Mesendoderm (in vitro differentiated cells): Measurements from ENCODE around the gene KIAA0753.

Experiments
- DNase-seq: peaks from one replicate; pipeline ENCODE4 v3.0.0; 2013
- H2AK5ac ChIP-seq: 2 replicates; pipeline ENCODE4 v1.6.1; 2013; ENCODE audit warnings: low read length, inconsistent platforms
- H2BK120ac ChIP-seq: 2 replicates; pipeline ENCODE4 v1.6.1; 2013; ENCODE audit warnings: low read depth, mild to moderate bottlenecking, low read length, moderate library complexity, mixed read lengths
- H2BK15ac ChIP-seq: replicated peaks from 2 replicates; pipeline ENCODE4 v1.6.1; 2013; ENCODE audit warnings: low read depth, mild to moderate bottlenecking, moderate library complexity
- H2BK5ac ChIP-seq: 2 replicates; pipeline ENCODE4 v1.6.1; 2013; ENCODE audit warnings: low read length, inconsistent platforms
- H3K18ac ChIP-seq: 2 replicates; pipeline ENCODE4 v1.6.1; 2013; ENCODE audit warnings: mild to moderate bottlenecking, low read length, mixed read lengths
- H3K23ac ChIP-seq: one replicate; pipeline ENCODE4 v1.6.1; 2013; ENCODE audit warnings: low read length
- H3K27ac ChIP-seq: 2 replicates; pipeline ENCODE4 v1.5.1; 2013; ENCODE audit warnings: low read depth, mild to moderate bottlenecking, inconsistent platforms, low read length, moderate library complexity
- H3K27me3 ChIP-seq: 2 replicates; pipeline ENCODE4 v1.6.1; 2013; ENCODE audit warnings: low read length, control low read depth, mild to moderate bottlenecking, inconsistent platforms; ENCODE audit not compliant: insufficient read depth, poor library complexity
- H3K36me3 ChIP-seq: 2 replicates; pipeline ENCODE4 v1.6.1; 2013; ENCODE audit warnings: low read length, inconsistent platforms; ENCODE audit not compliant: control insufficient read depth, insufficient read depth
- H3K4ac ChIP-seq: one replicate; pipeline ENCODE4 v1.6.1; 2013; ENCODE audit warnings: low read depth, mild to moderate bottlenecking, low read length, moderate library complexity
- H3K4me1 ChIP-seq: 2 replicates; pipeline ENCODE4 v1.6.1; 2013; ENCODE audit warnings: low read depth, low read length, inconsistent platforms; ENCODE audit not compliant: control insufficient read depth
- H3K4me2 ChIP-seq: 2 replicates; pipeline ENCODE4 v1.6.1; 2013; ENCODE audit warnings: low read length
- H3K4me3 ChIP-seq: 2 replicates; pipeline ENCODE4 v1.5.1; 2013; ENCODE audit warnings: mild to moderate bottlenecking, low read length
- H3K56ac ChIP-seq: one replicate; pipeline ENCODE4 v1.6.1; 2013; ENCODE audit warnings: low read length
- H3K79me1 ChIP-seq: 2 replicates; pipeline ENCODE4 v1.6.1; 2013; ENCODE audit warnings: low read length, inconsistent platforms
- H3K79me2 ChIP-seq: 2 replicates; pipeline ENCODE4 v1.6.1; 2013; ENCODE audit warnings: mild to moderate bottlenecking, low read length; ENCODE audit not compliant: control insufficient read depth, insufficient read depth
- H3K9ac ChIP-seq: 2 replicates; pipeline ENCODE4 v1.6.1; 2013; ENCODE audit warnings: low read length, inconsistent platforms
- H4K5ac ChIP-seq: one replicate; pipeline ENCODE4 v1.6.1; 2013; ENCODE audit warnings: low read length
- H4K8ac ChIP-seq: one replicate; pipeline ENCODE4 v1.6.1; 2013; ENCODE audit warnings: low read depth, mild to moderate bottlenecking, control low read depth, low read length, moderate library complexity
- WGBS: extraction: QIAGEN DNeasy Blood & Tissue Kit; methylation state at CpG from one replicate; pipeline ENCODE4 v1.1.7; 2013; ENCODE audit warnings: low lambda C conversion rate, missing lambda C conversion rate; ENCODE audit not compliant: insufficient coverage; ENCODE audit errors: extremely low coverage; 5-methylcytosine and 5-hydroxymethylcytosine counted together

Gene KIAA0753

GRCh38 chr17:6683730-6684459, 43.4 kb upstream of the KIAA0753 start:
- no peaks in the 10 kb centered on the region for H3K79me1 ChIP-seq
- H3K56ac ChIP-seq: peak overlapping the region; percentile 62
- no peaks in the 10 kb centered on the region for H3K27me3 ChIP-seq
- peaks cover 8% of the 10 kb centered on the region for H3K4me1 ChIP-seq
- no CpG with 5 or more reads among the region's 3 CpGs for WGBS
- peak overlapping the region; percentile 33 for H2BK5ac ChIP-seq
- no peak overlapping the region for H3K4me3 ChIP-seq
- no peak overlapping the region for H3K23ac ChIP-seq
- no peak overlapping the region for H2BK15ac ChIP-seq
- no peak overlapping the region for H3K18ac ChIP-seq
- H3K36me3 ChIP-seq: no peaks in the 10 kb centered on the region
- no peak for DNase-seq
- H3K9ac ChIP-seq: no peak overlapping the region
- no peak overlapping the region for H3K27ac ChIP-seq
- H3K4ac ChIP-seq: no peak overlapping the region
- H2BK120ac ChIP-seq: no peak overlapping the region
- no peaks in the 10 kb centered on the region for H3K79me2 ChIP-seq
- no peak overlapping the region for H4K8ac ChIP-seq
- no peak overlapping the region for H4K5ac ChIP-seq
- H2AK5ac ChIP-seq: peak overlapping the region; percentile 46
- H3K4me2 ChIP-seq: no peak overlapping the region

- no peaks in the 10 kb centered on the region for H3K79me2 ChIP-seq
- no CpG with 5 or more reads among the region's 3 CpGs for WGBS
Observed at GRCh38 chr17:6683081-6683684, 42.7 kb upstream of the KIAA0753 start.

GRCh38 chr17:6682339-6682738, 41.8 kb upstream of the KIAA0753 start:
- Histone ChIP-seq H2BK15ac (no peak overlapping the region), H3K4me2 (no peak overlapping the region), H3K4me3 (no peak overlapping the region), H3K79me1 (no peaks in the 10 kb centered on the region), H3K79me2 (no peaks in the 10 kb centered on the region), H3K23ac (no peak overlapping the region), H3K4me1 (peaks cover 8% of the 10 kb centered on the region), H3K27ac (no peak overlapping the region), H4K5ac (no peak overlapping the region), H3K9ac (no peak overlapping the region), H3K27me3 (no peaks in the 10 kb centered on the region), H3K36me3 (no peaks in the 10 kb centered on the region), H2AK5ac (no peak overlapping the region), H3K4ac (no peak overlapping the region), H4K8ac (no peak overlapping the region), H3K56ac (no peak overlapping the region), H2BK5ac (no peak overlapping the region), H3K18ac (no peak overlapping the region), H2BK120ac (no peak overlapping the region)
- no peak for DNase-seq
- no CpG with 5 or more reads among the region's 4 CpGs for WGBS

More at GRCh38 chr17:6683081-6683684, 42.7 kb upstream of the KIAA0753 start:
- peaks cover 8% of the 10 kb centered on the region for H3K4me1 ChIP-seq
- no peak overlapping the region for H3K4me2 ChIP-seq
- H2BK15ac ChIP-seq: no peak overlapping the region
- H2BK120ac ChIP-seq: no peak overlapping the region
- no peak overlapping the region for H3K56ac ChIP-seq
- no peak overlapping the region for H3K23ac ChIP-seq
- H3K79me1 ChIP-seq: no peaks in the 10 kb centered on the region
- no peak overlapping the region for H4K8ac ChIP-seq
- H3K4ac ChIP-seq: no peak overlapping the region
- DNase-seq: no peak
- no peak overlapping the region for H3K27ac ChIP-seq
- no peak overlapping the region for H2AK5ac ChIP-seq
- no peak overlapping the region for H3K9ac ChIP-seq
- H3K18ac ChIP-seq: no peak overlapping the region
- H3K4me3 ChIP-seq: no peak overlapping the region
- H3K27me3 ChIP-seq: no peaks in the 10 kb centered on the region
- H2BK5ac ChIP-seq: no peak overlapping the region
- H4K5ac ChIP-seq: no peak overlapping the region
- H3K36me3 ChIP-seq: no peaks in the 10 kb centered on the region

- H3K4me2 ChIP-seq: no peak overlapping the region
- H3K79me1 ChIP-seq: no peaks in the 10 kb centered on the region
- no peak for DNase-seq
- H2AK5ac ChIP-seq: no peak overlapping the region
- no CpG with 5 or more reads among the region's 5 CpGs for WGBS
- no peak overlapping the region for H4K5ac ChIP-seq
- H3K4me1 ChIP-seq: peaks cover 8% of the 10 kb centered on the region
- H4K8ac ChIP-seq: no peak overlapping the region
- no peak overlapping the region for H3K4me3 ChIP-seq
- H3K27ac ChIP-seq: no peak overlapping the region
- no peak overlapping the region for H3K56ac ChIP-seq
- no peak overlapping the region for H3K18ac ChIP-seq
- H3K36me3 ChIP-seq: no peaks in the 10 kb centered on the region
- no peaks in the 10 kb centered on the region for H3K79me2 ChIP-seq
- no peak overlapping the region for H3K9ac ChIP-seq
- no peaks in the 10 kb centered on the region for H3K27me3 ChIP-seq
- no peak overlapping the region for H3K23ac ChIP-seq
- H3K4ac ChIP-seq: no peak overlapping the region
- no peak overlapping the region for H2BK120ac ChIP-seq
- H2BK15ac ChIP-seq: no peak overlapping the region
- H2BK5ac ChIP-seq: no peak overlapping the region
Observed at GRCh38 chr17:6681671-6682070, 41.2 kb upstream of the KIAA0753 start.

- no peaks in the 10 kb centered on the region for H3K79me2 ChIP-seq
- H4K8ac ChIP-seq: no peak overlapping the region
Observed at GRCh38 chr17:6681176-6681575, 40.7 kb upstream of the KIAA0753 start.

More at GRCh38 chr17:6681176-6681575, 40.7 kb upstream of the KIAA0753 start:
- no peak overlapping the region for H2BK15ac ChIP-seq
- H3K4me1 ChIP-seq: peaks cover 8% of the 10 kb centered on the region
- H3K4me3 ChIP-seq: no peak overlapping the region
- no peak overlapping the region for H2BK120ac ChIP-seq
- no peaks in the 10 kb centered on the region for H3K79me1 ChIP-seq
- H3K27me3 ChIP-seq: no peaks in the 10 kb centered on the region
- H3K27ac ChIP-seq: no peak overlapping the region
- H3K4ac ChIP-seq: no peak overlapping the region
- H3K56ac ChIP-seq: no peak overlapping the region
- no peak overlapping the region for H3K9ac ChIP-seq
- no CpG with 5 or more reads among the region's 4 CpGs for WGBS
- H2BK5ac ChIP-seq: no peak overlapping the region
- H2AK5ac ChIP-seq: no peak overlapping the region
- no peak for DNase-seq
- no peaks in the 10 kb centered on the region for H3K36me3 ChIP-seq
- no peak overlapping the region for H3K4me2 ChIP-seq
- no peak overlapping the region for H3K18ac ChIP-seq
- no peak overlapping the region for H3K23ac ChIP-seq
- no peak overlapping the region for H4K5ac ChIP-seq
